ENCODE results near the gene MACROD2. TPM values are rescaled to one million over a fixed set of nuclear protein-coding genes. Genes with fewer than 3 reads are reported as not detected.

The MACROD2 gene
- total and polyA plus RNA-seq, 2 experiments from 2014 or later, result 2.8 to 4.3 TPM

GRCh38 chr20:14732996-14733395, 737.7 kb downstream of the MACROD2 start:
- Mint-ChIP-seq H3K27me3 (ENCODE audit: insufficient read depth, low read depth, poor library complexity) (peaks cover 3% of the 10 kb centered on the region), H3K4me3 (no peak overlapping the region), H3K9me3 (no peaks in the 10 kb centered on the region), H3K4me1 (peaks cover 9% of the 10 kb centered on the region), H3K27ac (no peak overlapping the region), H3K36me3 (ENCODE audit: low read depth) (no peaks in the 10 kb centered on the region)
- Histone ChIP-seq H3F3A (replicated peaks; ENCODE audit: low read depth) (no peaks in the 10 kb centered on the region), H3K36me3 (ENCODE audit: insufficient read depth) (no peaks in the 10 kb centered on the region), H3K27me3 (ENCODE audit: insufficient read depth) (no peaks in the 10 kb centered on the region), H2AFZ (no peak overlapping the region), H3K27ac (ENCODE audit: low read depth) (no peak overlapping the region), H3K4me1 (ENCODE audit: insufficient read depth) (no peaks in the 10 kb centered on the region), H3K79me2 (replicated peaks; ENCODE audit: insufficient read depth) (no peaks in the 10 kb centered on the region), H3K4me2 (no peak overlapping the region), H3K9me2 (ENCODE audit: insufficient read depth) (no peaks in the 10 kb centered on the region), H3K4me3 (no peak overlapping the region), H4K20me1 (replicated peaks; ENCODE audit: insufficient read depth) (no peaks in the 10 kb centered on the region)
- ATAC-seq, result no peak
- DNase-seq (ENCODE audit: low spot score), result no peak
- TF ChIP-seq ZNF462 (CRISPR knock-in tag; IDR thresholded peaks at IDR 0.05), result no peak
- no peak for TF ChIP-seq CTCF (conservative IDR thresholded peaks at IDR 0.05; ENCODE audit: low read depth in 2 of 2)
- no peak for TF ChIP-seq EZH2 (IDR thresholded peaks at IDR 0.05; ENCODE audit: low read depth, unreplicated experiment)
- no peak for TF ChIP-seq JUNB (IDR thresholded peaks at IDR 0.05; ENCODE audit: unreplicated experiment)

All from GM23338 (cell line).